Gastrocnemius medialis (tissue), 4 donors: ENCODE data around the gene YAE1.

ENCODE experiments used
- CTCF ChIP-seq, 5 experiments: fragments of 450-650 bp in 3 of 5; fragments of 200-600 bp in 2 of 5; sonication (generic) in 2 of 5; IDR thresholded peaks in 4 of 5; conservative IDR thresholded peaks in 1 of 5; 1 replicate in 4 of 5; 2 replicates in 1 of 5; pipeline ENCODE4 v1.5.1; 2016 to 2019; ENCODE audit warnings: antibody characterized with exemption in 5 of 5, mild to moderate bottlenecking in 3 of 5, moderate library complexity in 3 of 5
- POLR2A ChIP-seq, 2 donors: fragments of 450-650 bp; IDR thresholded peaks; one replicate each; pipeline ENCODE4 v1.6.1; 2017; ENCODE audit warnings: antibody characterized with exemption in 2 of 2, mild to moderate bottlenecking in 2 of 2, moderate library complexity in 2 of 2

- TF ChIP-seq CTCF (IDR thresholded peaks at IDR 0.05 in 4 of 5, conservative IDR thresholded peaks at IDR 0.05 in 1 of 5): no peak
- no peak for TF ChIP-seq POLR2A (IDR thresholded peaks at IDR 0.05)
Measured at GRCh38 chr7:39529582-39529981, 36.6 kb upstream of the YAE1 start.
